Gastrocnemius medialis (tissue), 4 donors: ENCODE data around the gene TADA1.

Experiments used
- CTCF ChIP-seq, 5 experiments: fragments of 450-650 bp in 3 of 5; fragments of 200-600 bp in 2 of 5; sonication (generic) in 2 of 5; IDR thresholded peaks in 4 of 5; conservative IDR thresholded peaks in 1 of 5; 1 replicate in 4 of 5; 2 replicates in 1 of 5; pipeline ENCODE4 v1.5.1; 2016 to 2019; ENCODE audit warnings: antibody characterized with exemption in 5 of 5, mild to moderate bottlenecking in 3 of 5, moderate library complexity in 3 of 5
- POLR2A ChIP-seq, 2 donors: fragments of 450-650 bp; IDR thresholded peaks; one replicate each; pipeline ENCODE4 v1.6.1; 2017; ENCODE audit warnings: antibody characterized with exemption in 2 of 2, mild to moderate bottlenecking in 2 of 2, moderate library complexity in 2 of 2

- TF ChIP-seq CTCF (IDR thresholded peaks at IDR 0.05 in 4 of 5, conservative IDR thresholded peaks at IDR 0.05 in 1 of 5) (no peak), POLR2A (IDR thresholded peaks at IDR 0.05) (no peak)
Observed at GRCh38 chr1:166849135-166849534, 26.9 kb downstream of the TADA1 start.
